H54 (cell line): ENCODE results near the gene POU3F2.

ENCODE experiments used
- DNase-seq: peaks from one replicate; pipeline ENCODE4 v3.0.0; 2011; ENCODE audit warnings: low spot score, mixed read lengths; ENCODE audit not compliant: insufficient read length
- FAIRE-seq: peaks from 3 replicates; lab custom pipeline; 2011; peaks lifted over from hg19 to GRCh38; lab: Jason Lieb, UNC
- POLR2A ChIP-seq: IDR thresholded peaks from 2 replicates; pipeline ENCODE4 v1.6.1; 2011; ENCODE audit warnings: low read depth, mild to moderate bottlenecking, low read length

POU3F2 gene

DNA sequence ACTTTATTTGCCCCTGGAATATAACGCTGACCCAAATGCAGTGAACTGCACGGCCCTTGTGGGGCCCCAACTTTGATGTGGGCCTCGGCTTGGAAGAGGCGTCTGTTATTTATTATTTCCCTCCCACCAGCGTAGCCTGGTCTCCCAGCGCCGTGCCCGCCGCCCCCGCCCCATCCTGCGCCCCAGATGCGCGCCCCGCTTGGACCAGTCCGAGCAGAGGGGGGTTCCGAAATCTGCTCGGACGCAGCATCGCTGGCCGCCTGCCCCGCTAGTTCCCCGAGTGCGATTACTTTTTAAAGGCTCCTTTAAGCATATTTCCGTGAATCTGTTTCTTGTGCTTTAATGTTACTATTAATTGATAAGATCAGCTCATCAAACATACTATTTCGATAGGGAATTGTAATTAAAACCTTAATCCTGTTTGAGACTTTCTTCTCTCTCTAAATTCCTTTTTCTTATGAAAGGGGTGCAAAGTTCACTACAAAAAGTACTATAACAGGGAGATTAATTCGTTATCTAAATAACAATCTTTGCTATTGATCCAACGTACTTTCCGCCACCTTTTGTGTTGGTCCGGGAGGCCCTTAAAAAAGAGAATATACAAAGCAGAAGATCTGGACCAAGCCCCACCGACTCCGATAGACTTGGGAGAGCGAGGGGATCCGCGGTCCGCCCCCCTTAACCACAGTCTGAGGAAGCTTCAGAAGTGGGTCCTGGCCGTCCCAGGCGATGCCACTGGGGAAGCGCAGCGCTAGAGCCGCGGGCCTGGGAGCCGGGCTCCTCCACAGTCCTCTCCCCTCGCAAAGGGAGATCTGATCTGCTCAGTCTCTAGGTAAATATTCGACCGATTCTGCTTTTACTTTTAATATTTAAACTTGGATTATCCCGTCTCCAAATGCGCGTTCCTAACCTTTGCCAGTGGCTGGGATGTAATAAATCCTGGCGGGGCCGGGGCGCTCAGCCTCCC, 10.2 kb downstream of the POU3F2 start:
- DNase-seq, result no peak
- FAIRE-seq, result no peak

DNA sequence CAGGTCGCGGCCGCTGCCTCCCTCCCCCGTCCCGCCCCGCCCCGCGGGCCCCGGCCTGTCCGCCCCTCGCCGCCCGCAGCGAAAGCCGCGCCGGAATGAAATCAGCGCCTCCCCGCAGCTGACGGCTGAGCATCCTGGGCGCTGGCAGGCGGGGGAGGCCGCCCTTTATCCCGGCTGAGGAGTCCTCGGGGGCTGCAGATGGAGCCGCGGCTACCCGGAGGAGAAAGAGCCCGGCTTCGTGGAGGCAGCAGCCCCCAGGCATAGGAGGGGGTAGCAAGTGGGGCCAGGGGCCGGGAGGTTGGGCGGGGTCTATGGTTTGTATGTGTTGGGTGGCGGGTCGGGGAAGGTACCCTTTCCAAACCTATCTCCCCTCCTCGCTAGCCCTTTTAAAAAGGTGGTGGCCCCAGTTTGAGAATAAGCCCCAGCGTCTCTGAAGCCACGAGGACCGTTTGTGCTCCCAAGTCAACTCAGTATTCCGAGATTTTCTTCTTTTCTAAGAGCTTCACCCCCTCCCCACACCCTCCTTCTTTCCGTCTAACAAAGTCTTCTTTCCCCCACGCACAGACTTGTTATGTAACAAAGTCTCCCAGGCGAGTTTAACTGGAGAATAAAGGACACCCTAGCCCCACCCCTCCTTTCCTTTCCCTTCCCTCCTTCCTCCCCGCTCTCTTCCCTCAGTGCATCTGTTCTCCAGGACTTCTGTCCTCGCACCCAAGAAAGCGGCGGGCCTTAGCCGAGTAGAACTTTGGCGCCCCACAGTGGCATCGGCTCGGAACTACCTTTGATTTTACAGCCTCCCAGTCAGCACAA, 11.0 kb downstream of the POU3F2 start:
- peak; percentile 71 for DNase-seq
- peak; percentile 53 for FAIRE-seq
- no peak for TF ChIP-seq POLR2A

More for the DNA sequence above, 10.2 kb downstream of the POU3F2 start:
- TF ChIP-seq POLR2A, result no peak

DNA sequence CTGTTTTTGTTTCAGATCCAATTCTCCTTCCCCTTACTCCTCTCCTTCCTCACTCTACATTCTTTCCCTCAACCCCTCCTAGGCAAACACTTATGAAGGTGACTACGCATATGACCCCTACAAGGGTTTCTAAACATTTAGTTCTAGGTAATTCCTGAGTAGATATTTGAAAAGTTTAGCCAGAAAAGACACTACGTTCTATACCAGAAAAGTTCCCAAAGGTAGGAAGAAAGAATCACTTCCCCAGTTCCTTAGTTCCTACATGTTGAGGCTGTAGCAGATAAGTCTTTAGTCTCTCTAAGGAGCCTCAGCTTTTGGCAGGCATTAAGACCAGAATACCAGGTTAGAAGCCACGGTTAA, 11.6 kb downstream of the POU3F2 start:
- no peak for TF ChIP-seq POLR2A
- no peak for FAIRE-seq

DNA sequence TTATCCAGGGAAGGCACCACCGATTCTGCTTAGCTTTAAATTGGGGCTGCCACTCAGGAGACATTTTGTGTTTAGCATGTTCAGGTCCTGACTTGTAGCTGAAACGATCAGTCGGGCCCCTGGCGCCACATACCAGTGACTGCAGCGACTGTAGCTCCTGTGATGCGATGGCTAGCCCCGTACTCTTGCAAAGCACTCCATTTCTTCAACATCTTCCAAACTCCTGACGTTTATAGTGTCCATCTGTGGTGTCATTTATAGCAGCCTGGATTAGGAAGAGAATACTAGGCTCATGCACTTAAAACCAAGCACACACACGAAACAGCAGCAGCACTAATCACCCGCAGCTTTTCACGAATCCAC, 13.0 kb downstream of the POU3F2 start:
- DNase-seq (no peak), FAIRE-seq (no peak)
- no peak for TF ChIP-seq POLR2A

More for the DNA sequence above, 11.6 kb downstream of the POU3F2 start:
- no peak for DNase-seq

DNA sequence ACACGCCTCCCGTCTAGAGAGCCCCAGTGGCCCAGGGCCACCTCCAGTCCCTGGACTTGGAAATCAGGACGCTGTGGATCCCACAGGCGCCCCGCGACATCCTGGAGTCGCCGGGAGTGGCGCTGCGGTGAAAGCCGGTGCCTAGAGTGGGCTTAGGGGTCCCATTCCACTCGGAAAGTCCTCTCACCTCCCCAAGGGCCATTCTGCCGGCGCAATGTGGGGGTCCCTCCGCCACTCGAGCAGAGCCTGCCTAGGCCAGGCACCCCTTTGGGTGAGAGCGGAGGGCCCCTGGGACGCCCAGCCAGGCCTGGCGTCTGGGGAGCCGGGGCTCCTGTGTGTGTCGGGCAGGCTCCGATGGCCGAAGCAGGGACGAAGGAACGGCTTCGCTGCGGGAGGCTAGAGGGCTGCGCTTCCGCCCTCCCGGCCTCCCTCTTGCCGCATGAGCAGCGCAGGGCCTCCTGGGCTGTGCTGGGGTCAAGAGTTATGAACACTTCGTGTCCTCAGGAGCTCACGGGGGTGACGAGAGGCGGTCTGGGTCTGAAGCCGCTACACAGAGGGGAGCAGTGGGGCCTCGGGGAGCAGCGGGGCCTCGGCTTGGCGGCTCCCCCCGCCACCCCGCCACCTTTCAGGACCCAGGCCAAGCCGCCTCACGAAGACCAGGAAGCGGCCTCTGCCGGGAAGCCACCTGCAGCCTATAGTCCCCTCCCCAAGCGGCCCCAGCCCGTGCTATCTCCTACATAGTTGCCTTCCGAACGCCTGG, 13.6 kb downstream of the POU3F2 start:
- DNase-seq, result no peak
- TF ChIP-seq POLR2A, result no peak
- no peak for FAIRE-seq

DNA sequence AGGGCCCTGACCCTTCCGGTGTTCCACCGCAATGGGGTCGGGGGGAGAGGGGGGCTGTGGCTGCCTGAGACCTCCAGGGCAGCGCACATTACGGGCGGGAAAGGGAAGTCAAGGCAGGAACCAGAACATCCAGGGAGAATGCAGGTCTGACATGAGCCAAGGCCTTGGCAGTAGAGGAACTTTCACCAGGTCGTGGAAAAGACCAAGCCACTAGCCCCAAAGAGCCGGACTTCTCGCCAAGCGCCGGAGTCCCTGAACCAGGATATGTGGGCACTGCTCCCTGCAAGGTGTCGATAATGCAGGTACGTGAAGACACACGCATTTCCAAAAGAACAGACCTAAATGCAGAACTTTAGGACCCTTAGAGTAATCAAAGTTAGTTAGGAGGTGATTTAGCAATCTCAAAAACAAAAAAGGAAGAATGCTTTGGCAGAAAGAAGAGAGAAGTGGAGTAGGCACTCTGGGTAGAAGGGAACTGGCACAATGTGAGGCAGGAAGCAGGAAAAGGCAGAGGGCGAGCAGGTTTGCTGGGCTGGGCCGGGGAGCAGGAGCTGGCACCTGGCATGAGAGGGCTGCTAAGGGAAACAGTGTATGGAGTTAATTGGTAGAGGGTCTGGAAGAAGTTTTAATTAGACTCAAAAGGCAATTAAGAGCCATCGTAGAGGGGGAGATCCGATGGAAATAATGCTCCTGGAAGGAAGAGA, 14.3 kb downstream of the POU3F2 start:
- DNase-seq, result no peak
- no peak for TF ChIP-seq POLR2A
- FAIRE-seq, result no peak

DNA sequence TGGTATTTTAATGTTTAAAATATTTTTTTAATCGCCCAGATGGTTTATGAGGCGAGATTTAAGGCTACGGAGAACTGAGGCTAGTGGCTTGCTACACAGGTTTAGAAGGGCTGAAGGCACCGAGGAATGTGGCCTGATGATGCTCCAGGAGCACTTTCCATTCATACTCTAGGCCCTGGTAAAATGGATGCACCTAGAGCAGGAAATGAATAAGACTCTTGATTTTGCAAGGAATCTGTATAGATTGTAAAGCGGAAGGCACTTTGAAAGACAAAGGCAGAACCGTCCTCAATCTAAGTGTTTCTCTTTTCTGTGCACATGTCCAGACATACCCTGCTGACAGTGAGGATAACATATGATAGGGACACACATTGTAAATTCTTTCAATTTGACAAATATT, 30.1 kb downstream of the POU3F2 start:
- DNase-seq, result no peak
- no peak for TF ChIP-seq POLR2A
- FAIRE-seq, result no peak

DNA sequence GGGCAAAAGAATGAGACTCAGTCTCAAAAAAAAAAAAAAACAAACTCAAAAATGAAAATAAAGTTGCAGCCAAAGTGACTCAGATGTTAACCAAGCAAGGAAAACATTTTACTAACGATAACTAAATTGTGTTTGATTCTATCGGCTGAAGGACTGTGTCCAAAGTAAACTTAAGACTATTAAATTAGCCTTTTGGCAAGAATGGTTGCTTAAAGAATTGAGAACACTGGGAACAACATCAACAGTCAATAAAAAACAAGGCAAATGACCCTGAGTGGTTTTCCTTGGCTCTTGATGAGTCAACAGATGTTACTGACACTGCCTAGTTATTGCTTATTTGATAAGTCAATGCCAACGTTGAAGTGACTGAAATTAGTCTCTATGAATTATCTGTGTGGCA, 36.7 kb downstream of the POU3F2 start:
- no peak for DNase-seq
- no peak for FAIRE-seq
- no peak for TF ChIP-seq POLR2A

DNA sequence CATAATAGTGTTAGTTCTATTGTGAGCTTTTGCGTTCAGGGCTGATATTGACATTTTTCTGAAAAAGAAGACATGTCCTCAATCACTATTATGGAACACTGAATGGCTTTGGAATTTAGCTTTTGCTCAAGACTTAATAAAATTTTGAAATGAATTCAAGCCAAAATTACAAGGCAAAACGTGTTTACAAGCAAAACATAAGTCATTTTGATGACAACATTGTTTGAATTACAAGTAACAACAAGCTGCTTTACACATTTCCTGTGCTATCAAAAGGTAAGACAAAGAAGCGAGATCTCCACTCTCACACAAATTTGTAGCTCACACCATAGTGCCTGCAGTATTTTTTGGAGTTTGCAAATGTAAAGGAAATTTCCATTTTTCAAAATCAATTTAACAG, 37.4 kb downstream of the POU3F2 start:
- no peak for DNase-seq
- TF ChIP-seq POLR2A, result no peak
- FAIRE-seq, result no peak

DNA sequence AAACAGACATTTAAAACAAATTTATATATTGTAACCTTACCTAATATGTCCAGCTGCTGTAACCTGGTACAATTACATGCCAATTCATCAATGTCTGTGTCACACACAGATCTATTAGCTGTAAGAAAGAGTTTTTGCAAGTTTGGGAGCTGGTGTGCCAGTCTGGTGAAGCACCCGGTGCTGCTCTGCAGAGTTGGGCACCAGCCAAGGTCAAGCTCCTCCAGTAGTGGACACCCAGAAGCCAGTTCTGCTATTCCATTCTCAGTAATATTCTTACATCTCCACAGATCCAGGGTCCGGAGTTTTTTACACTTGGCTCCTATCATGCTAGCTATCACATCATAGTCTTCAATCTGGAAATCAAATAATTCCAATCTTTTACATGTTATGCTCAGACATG, 41.0 kb downstream of the POU3F2 start:
- no peak for TF ChIP-seq POLR2A
- FAIRE-seq (no peak), DNase-seq (no peak)

DNA sequence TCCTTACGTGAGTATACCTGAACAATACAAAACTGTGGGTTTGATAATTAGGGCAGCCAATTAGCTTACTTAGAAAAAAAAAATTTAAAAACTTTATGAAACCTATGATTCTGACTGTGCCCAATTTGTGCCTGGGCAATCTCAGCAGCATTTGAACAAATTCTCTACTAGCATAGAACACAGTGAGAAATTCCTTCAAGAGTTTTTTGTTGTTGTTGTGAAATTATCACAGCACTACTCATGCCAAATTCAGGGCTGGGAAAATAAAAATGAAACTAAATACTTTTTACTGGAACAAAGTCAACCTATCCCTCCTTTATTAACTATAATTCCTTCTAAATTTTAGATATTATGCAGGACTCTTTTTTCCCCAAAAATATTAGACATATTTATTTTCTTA, 42.9 kb downstream of the POU3F2 start:
- no peak for TF ChIP-seq POLR2A
- DNase-seq (no peak), FAIRE-seq (no peak)

DNA sequence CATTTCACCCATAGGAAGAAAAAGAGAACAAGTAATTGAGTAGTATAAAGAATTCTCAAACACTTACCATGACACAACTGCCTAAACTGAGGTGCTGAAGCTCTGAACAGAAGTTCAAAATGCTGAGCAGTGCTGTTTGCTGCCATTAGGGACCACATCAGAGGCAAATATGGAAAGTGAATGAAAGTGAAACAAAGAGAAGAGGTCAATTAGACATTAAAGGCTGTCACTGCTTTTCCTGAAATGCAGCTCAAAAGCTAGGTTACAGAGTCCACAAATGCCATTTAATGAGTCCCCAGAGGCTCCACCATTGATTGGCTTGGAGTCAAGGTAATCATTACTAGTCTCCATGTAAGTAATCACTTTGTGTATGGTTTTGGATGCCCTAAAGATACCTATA, 46.1 kb downstream of the POU3F2 start:
- TF ChIP-seq POLR2A, result no peak
- DNase-seq (no peak), FAIRE-seq (no peak)

DNA sequence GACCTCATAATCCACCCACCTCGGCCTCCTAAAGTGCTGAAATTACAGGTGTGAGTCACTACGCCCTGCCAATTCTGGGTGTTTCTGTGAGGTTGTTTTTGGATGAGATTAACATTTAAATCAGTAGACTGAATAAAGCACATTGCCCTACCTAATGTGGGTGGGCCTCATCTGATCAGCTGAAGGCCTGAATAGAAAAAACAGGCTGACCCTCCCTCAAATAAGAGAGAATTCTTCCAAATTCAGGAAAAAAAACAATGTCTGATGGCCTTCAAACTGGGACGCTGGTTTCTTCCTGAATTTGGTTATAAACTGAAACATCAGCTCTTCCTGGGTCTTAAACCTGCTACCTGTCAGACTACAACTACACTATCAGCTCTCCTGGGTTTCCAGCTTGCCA, 51.0 kb downstream of the POU3F2 start:
- FAIRE-seq, result no peak
- no peak for DNase-seq
- no peak for TF ChIP-seq POLR2A
